CD4-positive, alpha-beta T cell treated with Interleukin-6 for 4 hours (primary cell): ENCODE data around the gene BAG1.
A peak's percentile ranks its signal among the peaks of the same experiment; 100 is the strongest.

ENCODE experiments used
- DNase-seq: peaks from one replicate; pipeline ENCODE4 v3.0.0-alpha.2; 2020; ENCODE audit warnings: mixed read lengths

BAG1 gene

GRCh38 chr9:33273266-33273971, 8.9 kb upstream of the BAG1 start:
- DNase-seq, result no peak

- no peak for DNase-seq
Observed at GRCh38 chr9:33272061-33272460, 7.6 kb upstream of the BAG1 start.

- DNase-seq, result no peak
Observed at GRCh38 chr9:33270146-33270545, 5.6 kb upstream of the BAG1 start.

- no peak for DNase-seq
Observed at GRCh38 chr9:33267151-33267767, 2.8 kb upstream of the BAG1 start.

GRCh38 chr9:33265211-33265865, 830 bp upstream of the BAG1 start:
- DNase-seq, result no peak

GRCh38 chr9:33264003-33264472, 470 bp downstream of the BAG1 start:
- peak; percentile 31 for DNase-seq

- DNase-seq, result peak; percentile 22
Observed at GRCh38 chr9:33263131-33264002, 1.1 kb downstream of the BAG1 start.

- no peak for DNase-seq
Observed at GRCh38 chr9:33260372-33260771, 4.1 kb downstream of the BAG1 start.

GRCh38 chr9:33257276-33257675, 7.2 kb downstream of the BAG1 start:
- no peak for DNase-seq

- DNase-seq, result no peak
Observed at GRCh38 chr9:33256236-33256635, 8.3 kb downstream of the BAG1 start.

GRCh38 chr9:33255471-33255870, 9.0 kb downstream of the BAG1 start:
- DNase-seq, result no peak

- no peak for DNase-seq
Observed at GRCh38 chr9:33255014-33255413, 9.5 kb downstream of the BAG1 start.

GRCh38 chr9:33254211-33254610, 10.3 kb downstream of the BAG1 start:
- DNase-seq, result no peak

- DNase-seq, result no peak
Observed at GRCh38 chr9:33250458-33250995, 14.0 kb downstream of the BAG1 start.

- DNase-seq, result no peak
Observed at GRCh38 chr9:33249983-33250382, 14.5 kb downstream of the BAG1 start.

- DNase-seq, result no peak
Observed at GRCh38 chr9:33249087-33249658, 15.3 kb downstream of the BAG1 start.

GRCh38 chr9:33248606-33249005, 15.9 kb downstream of the BAG1 start:
- no peak for DNase-seq

GRCh38 chr9:33246269-33246860, 18.1 kb downstream of the BAG1 start:
- DNase-seq, result no peak

- DNase-seq, result no peak
Observed at GRCh38 chr9:33245341-33245740, 19.2 kb downstream of the BAG1 start.

- no peak for DNase-seq
Observed at GRCh38 chr9:33244137-33244784, 20.2 kb downstream of the BAG1 start.

- no peak for DNase-seq
Observed at GRCh38 chr9:33242609-33243134, 21.8 kb downstream of the BAG1 start.
